Hepatocyte (in vitro differentiated cells): ENCODE data around the gene ARHGEF10L.

Experiments used
- CTCF ChIP-seq: fragments of 200-600 bp; sonication (generic); IDR thresholded peaks from 2 replicates; pipeline ENCODE4 v1.5.1; 2016; ENCODE audit warnings: antibody characterized with exemption, mild to moderate bottlenecking; ENCODE audit not compliant: poor library complexity
- EZH2 ChIP-seq: fragments of 200-600 bp; sonication (generic); IDR thresholded peaks from 2 replicates; pipeline ENCODE4 v1.6.1; 2016; ENCODE audit warnings: antibody characterized with exemption, mild to moderate bottlenecking, borderline replicate concordance
- EZH2phosphoT487 ChIP-seq: fragments of 200-600 bp; sonication (generic); IDR thresholded peaks from one replicate; pipeline ENCODE4 v1.6.1; 2018; ENCODE audit warnings: antibody characterized with exemption, mild to moderate bottlenecking, low read depth, moderate library complexity; ENCODE audit not compliant: unreplicated experiment, severe bottlenecking

GRCh38 chr1:17732475-17732874 lies 193.0 kb downstream of the ARHGEF10L start:
- TF ChIP-seq EZH2 (no peak), CTCF (no peak), EZH2phosphoT487 (no peak)
